Measurements from ENCODE around the gene FAM236B. TPM values are rescaled to one million over a fixed set of nuclear protein-coding genes. Genes with fewer than 3 reads are reported as not detected.
"Not testable (repeated sequence)": the region's sequence is repeated elsewhere in the genome, so short reads cannot be mapped to it uniquely, and the experiment has no call there.

The FAM236B gene

GRCh38 chrX:72745546-72745945, 36.9 kb downstream of the FAM236B start:
- H4K91ac ChIP-seq (ENCODE audit: low read length); H3K27ac ChIP-seq (ENCODE audit: low read length, poor library complexity, severe bottlenecking); H3K4me1 ChIP-seq (ENCODE audit: control insufficient read depth, insufficient read depth, low read depth, low read length); H2BK15ac ChIP-seq (ENCODE audit: low read depth, poor library complexity, severe bottlenecking); H3K23ac ChIP-seq (ENCODE audit: low read length in 2 of 2); H2BK120ac ChIP-seq (ENCODE audit: low read depth, low read length); H3K4me2 ChIP-seq (ENCODE audit: low read length, poor library complexity, severe bottlenecking); H3K27me3 ChIP-seq (ENCODE audit: control insufficient read depth in 1 of 2, insufficient read depth in 1 of 2, low read length in 2 of 2); H3K18ac ChIP-seq (ENCODE audit: low read depth in 1 of 2, low read length in 2 of 2); H3K4ac ChIP-seq (ENCODE audit: low read depth in 1 of 2, low read length in 2 of 2); H2BK12ac ChIP-seq (ENCODE audit: low read length in 2 of 2); H3K14ac ChIP-seq (ENCODE audit: low read length in 2 of 2); H3K36me3 ChIP-seq (ENCODE audit: control insufficient read depth in 1 of 2, insufficient read depth in 2 of 2, low read depth in 1 of 2, low read length in 2 of 2); H3K4me3 ChIP-seq (ENCODE audit: insufficient read depth in 1 of 2, low read depth in 1 of 2, low read length in 2 of 2); DNase-seq; H2AK5ac ChIP-seq (ENCODE audit: low read length, severe bottlenecking); H3K9me3 ChIP-seq (ENCODE audit: control insufficient read depth, low read length); H3K9ac ChIP-seq (ENCODE audit: low read length); H2BK5ac ChIP-seq (ENCODE audit: low read depth, low read length, poor library complexity, severe bottlenecking); H2AFZ ChIP-seq (ENCODE audit: low read depth, low read length); H4K8ac ChIP-seq (ENCODE audit: low read length); H3K79me1 ChIP-seq (replicated peaks; ENCODE audit: low read length, poor library complexity, severe bottlenecking): not testable (repeated sequence)
- WGBS: no CpG with 5 or more reads among the region's 7 CpGs

- Histone ChIP-seq H2AFZ (ENCODE audit: low read depth, low read length) (no peak overlapping the region), H3K27ac (ENCODE audit: low read length, poor library complexity, severe bottlenecking) (no peak overlapping the region), H2BK5ac (ENCODE audit: low read depth, low read length, poor library complexity, severe bottlenecking) (no peak overlapping the region), H3K79me1 (replicated peaks; ENCODE audit: low read length, poor library complexity, severe bottlenecking) (no peaks in the 10 kb centered on the region), H2BK120ac (ENCODE audit: low read depth, low read length) (no peak overlapping the region), H3K27me3 (ENCODE audit: control insufficient read depth in 1 of 2, insufficient read depth in 1 of 2, low read length in 2 of 2) (peaks cover 0 to 39% of the 10 kb centered on the region in 2 experiments), H3K36me3 (ENCODE audit: control insufficient read depth in 1 of 2, insufficient read depth in 2 of 2, low read depth in 1 of 2, low read length in 2 of 2) (no peaks in the 10 kb centered on the region), H3K4me1 (ENCODE audit: control insufficient read depth, insufficient read depth, low read depth, low read length) (no peaks in the 10 kb centered on the region), H2BK12ac (ENCODE audit: low read length in 2 of 2) (no peak overlapping the region), H4K8ac (ENCODE audit: low read length) (no peak overlapping the region), H3K4me2 (ENCODE audit: low read length, poor library complexity, severe bottlenecking) (no peak overlapping the region), H4K91ac (ENCODE audit: low read length) (no peak overlapping the region), H2AK5ac (ENCODE audit: low read length, severe bottlenecking) (no peak overlapping the region), H3K23ac (ENCODE audit: low read length in 2 of 2) (no peak overlapping the region), H3K14ac (ENCODE audit: low read length in 2 of 2) (no peak overlapping the region), H2BK15ac (ENCODE audit: low read depth, poor library complexity, severe bottlenecking) (no peak overlapping the region), H3K4ac (ENCODE audit: low read depth in 1 of 2, low read length in 2 of 2) (no peak overlapping the region), H3K18ac (ENCODE audit: low read depth in 1 of 2, low read length in 2 of 2) (no peak overlapping the region), H3K9me3 (ENCODE audit: control insufficient read depth, low read length) (peaks cover 13% of the 10 kb centered on the region), H3K9ac (ENCODE audit: low read length) (no peak overlapping the region), H3K4me3 (ENCODE audit: insufficient read depth in 1 of 2, low read depth in 1 of 2, low read length in 2 of 2) (no peak overlapping the region)
- DNase-seq: no peak
- WGBS: 92% methylated on average over 1 of the region's 1 CpG
These were observed 46.9 kb downstream of the FAM236B start for GRCh38 chrX:72735561-72735960.

GRCh38 chrX:72733636-72734035, 48.8 kb downstream of the FAM236B start:
- H3K9ac ChIP-seq (ENCODE audit: low read length); H4K8ac ChIP-seq (ENCODE audit: low read length); H2BK15ac ChIP-seq (ENCODE audit: low read depth, poor library complexity, severe bottlenecking); H3K4me2 ChIP-seq (ENCODE audit: low read length, poor library complexity, severe bottlenecking); H3K4ac ChIP-seq (ENCODE audit: low read depth in 1 of 2, low read length in 2 of 2); H2BK120ac ChIP-seq (ENCODE audit: low read depth, low read length); H2BK5ac ChIP-seq (ENCODE audit: low read depth, low read length, poor library complexity, severe bottlenecking); H3K14ac ChIP-seq (ENCODE audit: low read length in 2 of 2); H3K36me3 ChIP-seq (ENCODE audit: control insufficient read depth in 1 of 2, insufficient read depth in 2 of 2, low read depth in 1 of 2, low read length in 2 of 2); H4K91ac ChIP-seq (ENCODE audit: low read length); H2BK12ac ChIP-seq (ENCODE audit: low read length in 2 of 2); H3K18ac ChIP-seq (ENCODE audit: low read depth in 1 of 2, low read length in 2 of 2); H3K23ac ChIP-seq (ENCODE audit: low read length in 2 of 2); H3K4me1 ChIP-seq (ENCODE audit: control insufficient read depth, insufficient read depth, low read depth, low read length); H3K4me3 ChIP-seq (ENCODE audit: insufficient read depth in 1 of 2, low read depth in 1 of 2, low read length in 2 of 2); H3K79me1 ChIP-seq (replicated peaks; ENCODE audit: low read length, poor library complexity, severe bottlenecking); H3K27ac ChIP-seq (ENCODE audit: low read length, poor library complexity, severe bottlenecking); DNase-seq; H2AK5ac ChIP-seq (ENCODE audit: low read length, severe bottlenecking); H2AFZ ChIP-seq (ENCODE audit: low read depth, low read length): not testable (repeated sequence)
- H3K9me3 ChIP-seq (ENCODE audit: control insufficient read depth, low read length): peaks cover 13% of the 10 kb centered on the region
- 88% methylated on average over 6 of the region's 8 CpGs for WGBS
- H3K27me3 ChIP-seq (ENCODE audit: control insufficient read depth in 1 of 2, insufficient read depth in 1 of 2, low read length in 2 of 2): peaks cover 0 to 32% of the 10 kb centered on the region in 2 experiments

Small RNAs within 50 kb of the gene (small RNA-seq; reads per million reads assigned to genes)
- not detected for gene RNU1-112P (ENCODE audit: low read depth)
